GM18502 (cell line): ENCODE measurements around the gene DLG1.
A peak's percentile ranks its signal among the peaks of the same experiment; 100 is the strongest.

Experiments
- ATAC-seq: cut with Tn5 transposase; IDR thresholded peaks from one replicate; pipeline ENCODE4 v1.9.1; 2021; ENCODE audit warnings: mild to moderate bottlenecking; ENCODE audit not compliant: unreplicated experiment, poor library complexity

DLG1 gene

DNA sequence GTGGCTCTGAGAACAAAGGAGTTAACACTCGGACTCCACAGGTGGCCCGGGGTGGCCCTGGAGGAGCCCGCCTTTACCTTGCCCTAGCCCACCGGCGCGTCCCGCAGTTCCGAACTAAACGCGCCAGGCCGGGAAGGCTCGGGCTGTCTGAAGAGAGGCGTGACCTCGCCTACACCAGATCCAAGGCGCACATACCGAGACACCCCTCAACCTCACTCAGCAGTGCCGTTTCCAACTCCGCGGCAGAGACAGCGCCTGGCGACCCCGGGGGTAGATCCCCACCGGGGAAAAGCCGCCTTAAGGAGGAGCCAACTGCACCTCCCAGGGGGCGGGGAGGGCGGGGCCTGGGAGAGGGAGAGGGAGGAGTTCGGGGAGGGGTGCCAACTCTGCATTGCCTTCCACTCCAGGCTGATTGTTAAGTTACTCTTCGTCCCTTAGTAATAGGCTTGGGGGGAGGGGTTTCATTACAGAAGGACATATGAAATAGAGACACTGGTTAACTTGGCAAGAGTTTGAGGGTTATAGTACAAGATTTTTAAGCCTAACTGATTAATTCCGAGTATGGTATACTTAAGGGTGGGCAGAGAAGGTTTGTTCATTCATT, at the start of gene DLG1:
Gene DLG1 (minus strand): TSS at position 272 of the 604 bp plus-strand sequence. CDS start 1,408 bp downstream, outside the sequence.
- ATAC-seq: peak; percentile 65

GRCh38 chr3:197348014-197348413, 49.6 kb upstream of the DLG1 start:
- no peak for ATAC-seq

DNA sequence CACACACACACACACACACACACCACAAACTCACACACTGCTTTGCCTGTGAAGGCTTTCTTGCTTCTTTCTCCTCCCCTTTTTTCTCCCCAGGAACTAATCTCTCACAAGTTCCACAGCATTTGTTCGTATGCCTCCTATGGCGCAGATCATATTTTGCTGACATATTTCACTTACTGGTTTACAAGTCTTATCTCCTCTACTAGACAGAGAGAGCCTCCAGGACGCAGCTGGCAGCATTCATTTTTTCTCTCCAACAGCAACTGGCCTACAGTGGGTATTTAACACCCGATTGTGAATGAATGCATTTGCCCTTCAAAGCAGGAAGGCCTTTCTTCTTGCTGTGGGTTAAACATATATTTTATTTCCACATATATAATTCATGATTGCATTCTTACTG, 47.0 kb upstream of the DLG1 start:
- ATAC-seq: no peak

GRCh38 chr3:197344582-197345318, 46.3 kb upstream of the DLG1 start:
- ATAC-seq: no peak

GRCh38 chr3:197343656-197344408, 45.4 kb upstream of the DLG1 start:
- ATAC-seq: no peak

DNA sequence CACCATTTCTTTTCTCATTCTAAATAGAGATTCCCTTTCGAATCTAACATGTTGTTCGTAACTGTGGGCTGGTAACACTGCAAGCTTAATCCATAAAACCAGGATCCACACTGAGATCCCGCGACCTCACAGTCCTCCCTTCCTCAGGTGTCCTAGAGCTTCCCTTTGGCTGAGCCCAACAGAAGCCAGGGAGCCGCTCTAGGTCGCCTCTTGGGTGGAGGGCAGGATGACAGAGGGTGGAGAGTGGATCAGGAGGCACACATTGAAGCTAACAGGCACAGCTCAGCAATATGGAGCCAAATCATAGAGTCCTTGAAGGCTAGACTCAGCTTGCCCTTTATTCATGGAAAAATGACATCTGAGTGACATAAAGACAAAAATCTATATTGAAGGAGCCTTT, 44.7 kb upstream of the DLG1 start:
- no peak for ATAC-seq

GRCh38 chr3:197340521-197340871, 42.1 kb upstream of the DLG1 start:
- no peak for ATAC-seq

DNA sequence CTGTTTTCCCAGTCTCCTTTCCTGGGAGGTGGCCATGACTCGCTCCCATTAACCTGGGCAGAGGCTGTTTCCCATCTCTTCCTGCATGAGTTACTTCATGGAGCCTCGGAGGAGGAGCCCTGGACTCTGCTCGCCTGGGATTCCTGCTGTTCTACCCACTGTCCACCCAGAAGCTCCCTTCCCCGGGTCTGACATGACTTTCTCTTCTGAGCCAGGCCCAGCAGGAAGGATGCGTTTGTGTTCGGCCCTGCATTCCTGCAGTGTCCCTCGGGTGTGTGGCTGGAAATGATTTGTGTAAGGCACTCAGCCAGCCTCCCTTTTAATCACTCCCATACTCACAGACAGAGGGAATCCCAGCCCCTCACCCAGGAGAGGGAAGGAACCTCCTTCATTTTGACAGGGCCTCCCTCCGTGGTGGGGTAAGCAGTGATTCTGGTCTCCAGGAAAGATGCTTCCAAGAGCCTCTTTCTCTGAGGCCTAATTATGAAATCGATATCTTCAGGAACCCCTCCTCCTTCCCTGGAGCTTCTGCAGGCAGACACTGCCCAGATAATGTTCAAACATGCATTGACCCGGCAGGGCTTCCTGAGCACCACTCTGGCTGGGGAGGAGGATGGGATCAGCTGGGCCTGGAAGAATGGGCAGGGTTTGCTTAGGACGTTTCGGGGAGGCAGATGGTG, 41.6 kb upstream of the DLG1 start:
- no peak for ATAC-seq

- ATAC-seq: no peak
Observed at GRCh38 chr3:197338586-197338985, 40.2 kb upstream of the DLG1 start.

- no peak for ATAC-seq
Observed at GRCh38 chr3:197337656-197338055, 39.2 kb upstream of the DLG1 start.

DNA sequence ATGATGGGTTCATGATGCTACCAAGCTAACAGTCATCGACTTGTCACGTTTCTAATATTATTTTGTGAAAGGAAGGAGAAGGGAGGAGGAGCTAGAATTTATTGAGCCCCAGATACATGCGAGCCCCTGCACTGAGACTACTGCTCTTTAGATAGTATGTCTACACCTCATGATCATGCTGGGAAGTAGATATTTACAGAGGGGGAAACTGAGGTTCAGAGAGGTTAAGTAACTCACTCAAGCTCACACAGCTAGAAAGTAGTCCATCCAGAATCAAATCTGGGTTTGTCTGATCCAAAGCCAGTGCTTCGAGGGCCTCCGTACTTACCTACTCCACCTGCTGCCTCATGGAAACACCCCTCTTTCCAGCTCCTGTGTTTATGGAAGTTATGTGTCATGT, 38.8 kb upstream of the DLG1 start:
- ATAC-seq: no peak

DNA sequence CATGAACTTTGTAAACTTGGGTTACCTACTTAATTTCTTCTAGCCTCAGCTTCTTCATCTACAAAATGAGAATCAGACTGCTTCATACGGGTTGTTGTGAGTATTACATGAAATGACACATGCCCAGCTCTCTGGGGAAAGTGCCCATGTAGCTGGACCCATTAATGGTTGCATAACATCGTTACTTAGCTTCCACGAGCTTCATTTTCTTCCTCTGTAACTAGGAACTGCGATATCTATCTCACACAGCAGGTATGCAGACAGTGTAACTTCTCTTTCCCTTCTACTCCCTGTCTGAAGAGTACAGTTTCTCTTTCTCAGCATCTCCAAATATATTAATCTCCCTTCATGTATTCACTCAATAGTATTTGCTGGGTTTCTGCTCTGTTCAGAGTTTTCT, 37.9 kb upstream of the DLG1 start:
- ATAC-seq: no peak

DNA sequence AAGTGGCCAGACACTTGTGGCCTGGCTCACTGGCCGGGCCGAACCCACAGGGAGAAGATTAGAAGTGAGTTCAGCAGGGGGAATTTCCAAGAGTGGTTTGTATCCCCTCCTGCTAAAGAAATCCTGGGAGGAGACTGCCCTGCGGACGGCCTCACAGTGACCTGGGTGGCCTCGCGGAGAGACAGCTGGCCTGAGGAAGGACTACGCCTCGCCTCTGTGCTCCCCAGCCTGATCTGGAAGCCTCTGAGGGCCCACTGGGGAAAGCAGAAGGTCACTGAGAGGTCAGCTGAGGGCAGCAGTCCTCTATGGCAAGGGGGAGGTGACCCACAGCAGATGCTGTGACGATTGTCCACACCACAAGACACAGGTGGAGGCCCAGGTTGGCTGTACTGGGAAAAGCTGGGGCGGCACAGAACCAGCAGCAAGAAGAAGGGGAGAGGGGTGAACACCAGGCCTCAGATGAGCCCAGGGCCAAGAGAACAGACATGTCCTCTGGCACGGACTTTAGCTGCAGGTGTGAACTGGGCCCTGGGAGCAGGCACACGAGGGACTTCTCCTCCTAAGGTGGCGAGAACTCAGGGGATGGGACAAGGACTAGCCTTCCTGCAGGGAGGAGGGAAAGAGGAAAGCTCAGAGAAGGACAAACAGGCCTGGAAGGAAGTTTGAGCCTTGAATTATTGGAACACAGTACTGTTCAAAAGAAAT, 37.2 kb upstream of the DLG1 start:
- no peak for ATAC-seq

DNA sequence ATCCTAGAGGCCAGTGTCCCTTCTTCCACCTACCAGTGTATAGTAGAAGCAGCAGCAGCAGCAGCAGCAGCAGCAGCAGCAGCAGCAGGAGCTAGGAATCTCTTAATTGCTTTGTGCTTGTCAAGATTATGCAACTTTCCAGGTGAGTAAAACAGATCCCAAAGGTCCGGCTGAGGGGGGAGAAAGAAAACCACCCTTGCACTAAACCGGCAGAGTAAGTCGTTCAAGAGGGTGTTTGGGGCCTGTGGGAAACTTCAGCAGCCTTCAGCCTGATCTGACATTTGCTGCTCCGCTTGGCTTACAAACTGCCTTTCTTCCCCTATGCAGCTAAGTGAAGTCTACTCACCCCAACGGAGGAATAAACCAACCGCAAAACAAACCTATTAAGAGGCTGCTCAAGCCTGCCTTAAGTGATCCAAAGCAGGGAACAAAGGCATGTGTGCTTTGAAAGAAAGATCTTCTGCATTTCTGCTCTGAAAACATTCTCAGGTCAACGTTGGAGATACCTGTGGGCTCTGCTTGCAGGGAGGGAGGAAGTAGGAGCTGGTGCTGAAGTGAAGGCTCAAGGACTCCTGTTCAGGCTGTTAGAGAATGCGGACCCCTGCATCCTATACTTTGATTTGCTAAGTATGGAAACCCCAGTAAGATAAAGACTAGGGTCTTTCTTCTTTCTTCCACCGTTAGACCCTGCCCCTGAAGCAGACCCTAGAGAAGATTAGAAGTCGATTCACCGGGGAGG, 35.7 kb upstream of the DLG1 start:
- ATAC-seq: no peak

DNA sequence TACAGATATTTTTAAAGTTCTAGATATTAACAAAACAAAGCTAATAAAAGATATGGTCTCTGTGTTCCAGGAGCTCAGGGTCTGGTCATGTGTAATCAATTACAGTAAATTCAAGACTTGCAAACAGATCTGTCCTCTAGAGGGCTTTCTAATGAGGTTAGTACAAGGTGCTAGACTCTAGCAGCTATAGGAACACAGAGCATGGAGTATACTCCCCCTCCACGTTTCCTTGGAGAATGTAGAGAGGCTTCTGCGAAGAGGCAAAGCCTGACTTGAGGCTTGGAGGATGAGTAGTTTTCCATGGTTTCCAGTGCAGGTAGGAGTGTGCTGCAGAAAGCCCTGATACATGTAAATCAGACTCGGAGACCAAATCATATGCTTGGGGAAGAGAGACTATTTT, 32.7 kb upstream of the DLG1 start:
- ATAC-seq: no peak

DNA sequence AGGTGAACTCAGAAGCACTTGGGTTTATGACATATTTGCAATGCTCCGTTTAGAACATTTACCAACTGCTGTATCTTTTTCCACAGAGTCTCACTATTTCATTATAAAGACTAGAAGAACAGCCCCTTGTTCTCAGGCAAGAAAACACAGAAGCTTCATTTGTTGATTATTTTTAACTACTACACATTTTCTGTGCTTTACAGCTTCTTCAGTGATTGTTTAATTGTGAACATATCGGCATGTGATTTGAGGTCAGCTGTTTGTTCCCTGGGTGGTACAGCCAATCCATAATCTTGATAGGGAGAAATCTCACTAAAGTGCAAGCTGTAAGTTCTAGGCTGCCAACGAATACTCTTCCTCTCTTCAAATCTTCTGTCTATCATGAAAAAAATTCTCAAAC, 31.0 kb upstream of the DLG1 start:
- no peak for ATAC-seq

- no peak for ATAC-seq
Observed at GRCh38 chr3:197328198-197328597, 29.8 kb upstream of the DLG1 start.

DNA sequence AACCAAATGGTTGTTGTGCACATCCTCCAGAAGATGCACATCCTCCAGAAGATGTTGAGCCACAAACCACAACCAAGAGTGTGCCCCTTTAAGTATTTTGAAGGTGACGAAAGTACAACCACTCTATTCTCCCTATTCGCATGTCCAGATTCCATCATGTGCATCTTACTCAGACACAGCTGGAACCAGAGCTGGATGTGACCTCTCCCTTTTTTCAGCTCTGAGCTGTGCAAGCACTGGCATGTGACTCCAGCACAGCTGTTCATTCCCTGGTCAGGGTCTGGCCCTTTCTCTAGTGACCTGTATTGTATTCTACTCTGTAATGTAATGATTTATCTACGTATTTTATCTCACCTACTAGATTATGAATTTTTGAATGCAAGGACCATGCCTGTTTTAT, 29.3 kb upstream of the DLG1 start:
- no peak for ATAC-seq

- no peak for ATAC-seq
Observed at GRCh38 chr3:197325773-197326172, 27.4 kb upstream of the DLG1 start.

- no peak for ATAC-seq
Observed at GRCh38 chr3:197322149-197322548, 23.7 kb upstream of the DLG1 start.
